Measurements from ENCODE around the gene ZNF473. TPM values are rescaled to one million over a fixed set of nuclear protein-coding genes. Genes with fewer than 3 reads are reported as not detected.
"Not testable (repeated sequence)": the region's sequence is repeated elsewhere in the genome, so short reads cannot be mapped to it uniquely, and the experiment has no call there.

Gene ZNF473
- total RNA-seq, 1 experiment from 2014 or later, result 14.0 TPM

DNA sequence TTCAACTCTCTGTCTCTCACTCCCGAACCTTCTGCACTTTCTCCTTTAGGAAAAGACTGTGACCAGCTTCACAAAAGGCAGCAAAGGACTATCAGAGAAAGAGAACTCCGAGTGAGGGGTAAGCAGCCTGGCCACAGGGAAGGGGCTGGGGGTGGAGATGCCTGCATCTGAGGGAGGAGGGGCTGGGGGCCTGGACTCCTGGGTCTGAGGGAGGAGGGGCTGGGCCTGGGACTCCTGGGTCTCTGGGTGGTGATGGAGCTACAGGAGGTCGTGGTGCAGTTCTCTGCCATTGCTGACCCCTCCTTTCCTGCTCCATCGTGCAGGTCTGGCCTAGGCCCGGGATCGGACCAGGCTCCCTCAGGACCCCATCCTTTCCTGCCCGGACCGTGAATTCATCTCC, 49.3 kb downstream of the ZNF473 start:
- not testable (repeated sequence) for H3K27me3 ChIP-seq (replicated peaks); H3K36me3 ChIP-seq; H3K4me3 ChIP-seq; H3K9me3 ChIP-seq (replicated peaks); DNase-seq (ENCODE audit: low read depth in 1 of 2, low spot score in 2 of 2); H3K27ac ChIP-seq; H3K4me1 ChIP-seq (replicated peaks)

DNA sequence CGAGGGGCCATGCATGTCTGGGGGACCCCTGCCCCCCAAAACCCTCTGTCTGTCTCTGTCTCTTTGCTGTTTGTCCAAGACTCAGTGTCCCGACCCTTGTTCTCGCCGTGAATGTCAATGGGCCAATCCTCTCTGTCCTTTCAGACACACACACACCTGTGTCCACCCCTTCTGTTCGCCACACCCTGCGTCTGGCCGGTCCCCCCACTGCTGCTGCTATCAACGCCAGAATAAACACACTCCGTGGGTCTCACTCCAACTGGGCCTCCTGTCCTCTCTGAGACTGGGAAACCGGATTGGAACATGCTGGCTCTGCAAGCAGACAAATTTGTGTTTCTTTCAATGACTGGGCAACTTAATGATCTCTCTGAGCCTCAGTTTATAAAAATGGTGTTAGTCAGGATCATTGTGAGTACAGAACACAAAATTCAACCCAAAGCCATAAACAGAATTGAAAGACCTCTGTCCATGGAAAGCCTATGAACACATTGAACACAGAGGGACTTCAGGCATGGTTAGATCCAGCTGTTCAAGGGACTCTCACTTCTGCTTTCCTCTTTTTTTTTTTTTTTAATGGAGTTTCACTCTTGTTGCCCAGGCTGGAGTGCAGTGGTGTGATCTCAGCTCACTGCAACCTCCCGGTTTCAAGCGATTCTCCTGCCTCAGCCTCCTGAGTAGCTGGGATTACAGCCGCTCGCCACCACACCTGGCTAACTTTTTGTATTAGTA, 50.0 kb downstream of the ZNF473 start:
- H3K27ac ChIP-seq; H3K4me1 ChIP-seq (replicated peaks); H3K27me3 ChIP-seq (replicated peaks); H3K36me3 ChIP-seq; DNase-seq (ENCODE audit: low read depth in 1 of 2, low spot score in 2 of 2); H3K9me3 ChIP-seq (replicated peaks); H3K4me3 ChIP-seq: not testable (repeated sequence)

GRCh38 chr19:50076581-50077355, 51.0 kb downstream of the ZNF473 start:
- H3K4me3 ChIP-seq; H3K4me1 ChIP-seq (replicated peaks); H3K36me3 ChIP-seq; H3K27ac ChIP-seq; H3K9me3 ChIP-seq (replicated peaks); H3K27me3 ChIP-seq (replicated peaks); DNase-seq (ENCODE audit: low read depth in 1 of 2, low spot score in 2 of 2): not testable (repeated sequence)

DNA sequence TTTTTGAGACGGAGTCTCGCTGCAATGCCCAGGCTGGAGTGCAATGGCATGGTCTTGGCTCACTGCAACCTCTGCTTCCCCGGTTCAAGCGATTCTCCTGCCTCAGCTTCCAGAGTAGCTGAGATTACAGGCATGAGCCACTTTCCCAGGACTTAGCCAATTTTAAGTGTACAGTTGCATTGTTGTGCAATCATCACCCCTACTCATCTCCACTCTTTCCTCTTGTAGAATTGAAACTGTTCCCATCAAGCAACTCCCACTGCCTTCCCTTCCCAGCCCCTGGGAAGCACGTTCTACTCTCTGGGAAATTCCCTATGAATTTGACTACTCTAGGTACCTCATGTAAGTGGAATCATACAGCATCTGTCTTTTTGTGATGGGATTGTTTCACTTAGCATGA, 53.2 kb downstream of the ZNF473 start:
- H3K27me3 ChIP-seq (replicated peaks); H3K36me3 ChIP-seq; H3K27ac ChIP-seq; DNase-seq (ENCODE audit: low read depth in 1 of 2, low spot score in 2 of 2); H3K4me3 ChIP-seq; H3K4me1 ChIP-seq (replicated peaks); H3K9me3 ChIP-seq (replicated peaks): not testable (repeated sequence)

DNA sequence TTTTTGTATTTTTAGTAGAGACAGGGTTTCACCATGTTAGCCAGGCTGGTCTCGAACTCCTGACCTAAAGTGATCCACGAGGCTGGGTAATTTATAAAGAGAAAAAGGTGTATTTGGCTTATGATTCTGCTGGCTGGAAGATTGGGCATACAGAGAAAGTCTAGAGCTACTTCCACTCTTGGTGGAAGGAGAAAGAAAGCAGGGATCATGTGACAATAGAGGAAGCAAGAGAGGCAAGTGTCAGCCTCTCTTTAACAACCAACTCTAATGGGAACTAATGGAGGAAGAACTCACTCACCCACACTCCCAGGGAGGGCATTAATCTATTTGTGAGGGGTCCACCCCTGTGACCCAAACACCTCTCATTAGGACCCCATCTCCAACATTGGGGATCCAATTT, 58.6 kb downstream of the ZNF473 start:
- not testable (repeated sequence) for H3K9me3 ChIP-seq (replicated peaks); DNase-seq (ENCODE audit: low read depth in 1 of 2, low spot score in 2 of 2); H3K4me3 ChIP-seq; H3K36me3 ChIP-seq; H3K27ac ChIP-seq; H3K27me3 ChIP-seq (replicated peaks); H3K4me1 ChIP-seq (replicated peaks)

GRCh38 chr19:50087153-50087552, 61.3 kb downstream of the ZNF473 start:
- H3K27me3 ChIP-seq (replicated peaks), result not testable (repeated sequence)

DNA sequence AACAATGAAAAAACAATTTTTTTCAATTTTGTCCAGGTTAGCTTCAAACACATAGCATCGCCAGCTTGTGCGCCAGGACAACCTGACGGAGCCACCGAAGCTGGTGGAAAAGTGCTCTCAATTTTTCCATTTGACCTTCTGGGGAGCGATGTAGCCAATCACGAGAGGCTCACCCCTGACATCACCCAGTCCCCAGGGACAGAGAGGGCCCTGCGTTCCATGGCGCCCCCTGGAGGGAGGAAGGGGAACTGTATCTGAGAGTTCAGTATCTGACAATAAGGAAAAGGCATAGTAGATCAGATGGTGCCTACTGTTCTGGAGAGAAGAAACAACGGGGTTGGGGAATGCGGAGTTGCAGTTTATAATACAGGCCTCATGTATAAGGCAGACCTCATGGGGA, 64.9 kb downstream of the ZNF473 start:
- not testable (repeated sequence) for H3K27me3 ChIP-seq (replicated peaks); DNase-seq (ENCODE audit: low read depth in 1 of 2, low spot score in 2 of 2); H3K27ac ChIP-seq; H3K4me3 ChIP-seq; H3K9me3 ChIP-seq (replicated peaks); H3K4me1 ChIP-seq (replicated peaks); H3K36me3 ChIP-seq

More at GRCh38 chr19:50087153-50087552, 61.3 kb downstream of the ZNF473 start:
- not testable (repeated sequence) for H3K36me3 ChIP-seq; H3K27ac ChIP-seq; H3K4me3 ChIP-seq; H3K9me3 ChIP-seq (replicated peaks); H3K4me1 ChIP-seq (replicated peaks); DNase-seq (ENCODE audit: low read depth in 1 of 2, low spot score in 2 of 2)

GRCh38 chr19:50091786-50092185, 66.0 kb downstream of the ZNF473 start:
- not testable (repeated sequence) for H3K9me3 ChIP-seq (replicated peaks); H3K27ac ChIP-seq; DNase-seq (ENCODE audit: low read depth in 1 of 2, low spot score in 2 of 2); H3K27me3 ChIP-seq (replicated peaks); H3K4me3 ChIP-seq; H3K36me3 ChIP-seq; H3K4me1 ChIP-seq (replicated peaks)

GRCh38 chr19:50092597-50092996, 66.8 kb downstream of the ZNF473 start:
- H3K36me3 ChIP-seq; H3K9me3 ChIP-seq (replicated peaks); H3K4me3 ChIP-seq; DNase-seq (ENCODE audit: low read depth in 1 of 2, low spot score in 2 of 2); H3K27me3 ChIP-seq (replicated peaks); H3K4me1 ChIP-seq (replicated peaks); H3K27ac ChIP-seq: not testable (repeated sequence)

DNA sequence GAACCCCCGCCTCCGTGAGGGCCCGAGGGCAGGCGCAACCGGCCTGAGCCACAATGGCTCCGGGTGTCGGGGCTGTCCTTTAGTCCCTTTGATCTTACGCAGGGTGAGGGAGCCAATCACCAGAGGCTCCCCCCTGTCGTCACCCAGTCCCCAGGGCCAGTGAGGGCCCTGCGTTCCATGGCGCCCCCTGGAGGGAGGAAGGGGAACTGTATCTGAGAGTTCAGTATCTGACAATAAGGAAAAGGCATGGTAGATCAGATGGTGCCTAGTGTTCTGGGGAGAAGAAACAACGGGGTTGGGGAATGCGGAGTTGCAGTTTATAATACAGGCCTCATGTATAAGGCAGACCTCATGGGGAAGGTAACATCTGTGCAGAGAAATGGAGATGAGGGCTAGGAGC, 72.1 kb downstream of the ZNF473 start:
- H3K9me3 ChIP-seq (replicated peaks); H3K36me3 ChIP-seq; DNase-seq (ENCODE audit: low read depth in 1 of 2, low spot score in 2 of 2); H3K4me1 ChIP-seq (replicated peaks); H3K27ac ChIP-seq; H3K4me3 ChIP-seq; H3K27me3 ChIP-seq (replicated peaks): not testable (repeated sequence)

- H3K4me1 ChIP-seq (replicated peaks); H3K36me3 ChIP-seq; H3K27ac ChIP-seq; H3K9me3 ChIP-seq (replicated peaks); H3K27me3 ChIP-seq (replicated peaks); H3K4me3 ChIP-seq: not testable (repeated sequence)
- peak in 1 of 2 experiments; percentile 65 for DNase-seq (ENCODE audit: low read depth in 1 of 2, low spot score in 2 of 2)
These were observed 73.1 kb downstream of the ZNF473 start for GRCh38 chr19:50098892-50099291.

DNA sequence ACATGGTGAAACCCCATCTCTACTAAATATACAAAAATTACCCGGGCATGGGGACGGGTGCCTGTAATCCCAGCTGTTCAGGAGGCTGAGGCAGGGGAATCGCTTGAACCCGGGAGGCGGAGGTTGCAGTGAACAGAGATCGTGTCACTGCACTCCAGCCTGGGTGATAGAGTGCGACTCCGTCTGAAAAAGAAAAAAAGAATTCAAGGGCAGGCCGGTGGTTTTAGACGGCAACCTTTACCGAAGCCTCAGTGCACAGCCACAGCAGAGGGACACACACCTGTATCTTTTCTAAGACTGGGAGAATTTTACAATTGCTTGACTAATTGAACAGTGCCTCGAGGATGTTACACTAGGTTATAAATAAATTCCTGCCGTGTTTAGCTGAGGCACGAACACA, 73.9 kb downstream of the ZNF473 start:
- not testable (repeated sequence) for H3K27me3 ChIP-seq (replicated peaks); H3K4me1 ChIP-seq (replicated peaks); H3K4me3 ChIP-seq; H3K27ac ChIP-seq; H3K9me3 ChIP-seq (replicated peaks); DNase-seq (ENCODE audit: low read depth in 1 of 2, low spot score in 2 of 2); H3K36me3 ChIP-seq

GRCh38 chr19:50100946-50101345, 75.1 kb downstream of the ZNF473 start:
- not testable (repeated sequence) for DNase-seq (ENCODE audit: low read depth in 1 of 2, low spot score in 2 of 2); H3K27me3 ChIP-seq (replicated peaks); H3K36me3 ChIP-seq; H3K4me1 ChIP-seq (replicated peaks); H3K27ac ChIP-seq; H3K4me3 ChIP-seq; H3K9me3 ChIP-seq (replicated peaks)

Data from SJSA1 (cell line).